Pancreas (tissue), 10 donors: ENCODE results near the gene NDUFB10. TPM values are rescaled to one million over a fixed set of nuclear protein-coding genes. Genes with fewer than 3 reads are reported as not detected.
A peak's percentile ranks its signal among the peaks of the same experiment; 100 is the strongest.

ENCODE experiments used
- ATAC-seq, 4 donors: fragments of 200-7000 bp; cut with Tn5 transposase; one replicate each; pipeline versions ENCODE4 v1.8.0 to v1.9.1; 2020; ENCODE audit warnings: mild to moderate bottlenecking in 4 of 4, moderate library complexity in 4 of 4
- DNase-seq, 6 donors: peaks; one replicate each; pipeline ENCODE4 v3.0.0-alpha.2; 2020
- FAIRE-seq: peaks from 2 replicates; lab custom pipeline; 2012; peaks lifted over from hg19 to GRCh38; lab: Jason Lieb, UNC
- H3K27ac ChIP-seq, 4 donors: fragments of 200-600 bp; sonication (generic); 1 replicate in 3 of 4; 2 replicates in 1 of 4; pipeline versions ENCODE4 v1.5.0 to v1.8.0; 2020
- H3K27me3 ChIP-seq, 4 donors: fragments of 200-600 bp; one replicate each; pipeline ENCODE4 v1.8.0; 2021
- H3K36me3 ChIP-seq, 3 donors: fragments of 200-600 bp; sonication (generic) in 1 of 3; one replicate each; pipeline versions ENCODE4 v1.5.0 to v1.8.0; 2020 to 2021
- H3K4me1 ChIP-seq, 3 donors: fragments of 200-600 bp; one replicate each; pipeline ENCODE4 v1.8.0; 2021
- H3K4me3 ChIP-seq, 4 donors: fragments of 200-600 bp; sonication (generic) in 2 of 4; one replicate each; pipeline versions ENCODE4 v1.5.0 to v1.8.0; 2020 to 2021
- H3K9me3 ChIP-seq, 4 donors: fragments of 200-600 bp; one replicate each; pipeline ENCODE4 v1.8.0; 2021
- CTCF ChIP-seq, 4 donors: fragments of 200-600 bp; sonication (generic) in 3 of 4; IDR thresholded peaks; one replicate each; pipeline versions ENCODE4 v1.5.0 to v1.8.0; 2021; ENCODE audit warnings: antibody characterized with exemption in 4 of 4
- WGBS, 2 donors: extraction: QIAGEN DNeasy Blood & Tissue Kit; methylation state at CpG; one replicate each; pipeline ENCODE4 v1.1.7; 2013; 5-methylcytosine and 5-hydroxymethylcytosine counted together
- intact Hi-C, 3 donors: fragments of 100-400 bp; cut with DNase I; formaldehyde crosslinking; loops; one replicate each; pipeline versions ENCODE4 v1.11.1 to v1.14.2; 2022
- polyA plus RNA-seq, 2 donors: library from polyadenylated mRNA; stranded (reverse); fragments of 200-250 nt; gene quantifications; one replicate each; pipeline ENCODE4 v1.2.3, GENCODE V29; 2013
- total RNA-seq, 6 donors: library from RNA; stranded (reverse); fragmentation: NEBNext Ultra II Directional in 4 of 6; extraction: Animal tissue kit (Norgen Biotek cat#: 25700) in 4 of 6; gene quantifications; one replicate each; pipeline versions ENCODE4 v1.2.1 to v1.2.4, GENCODE V29; 2021 to 2023
- donor health status: healthy with polysubstance abuse.
- donor health status: DM: no; HTN: no; CAD: no; lungs with moderate emphysema.
- donor health status: DM: no; HTN: no; CAD: no.
- donor health status: control.
- donor health status: control.
- donor health status: Bipolar disorder and iron deficiency.
- donor health status: DM: yes; HTN: yes; CAD: no.
- donor health status: DM: no; HTN: no; CAD: no.
- donor health status: DM: no; HTN: no; CAD: no.
- donor health status: DM: yes; HTN: yes; CAD: no.

Gene NDUFB10
- total and polyA plus RNA-seq, 8 donors, result 54.0 to 108 (median 65.9) TPM

DNA sequence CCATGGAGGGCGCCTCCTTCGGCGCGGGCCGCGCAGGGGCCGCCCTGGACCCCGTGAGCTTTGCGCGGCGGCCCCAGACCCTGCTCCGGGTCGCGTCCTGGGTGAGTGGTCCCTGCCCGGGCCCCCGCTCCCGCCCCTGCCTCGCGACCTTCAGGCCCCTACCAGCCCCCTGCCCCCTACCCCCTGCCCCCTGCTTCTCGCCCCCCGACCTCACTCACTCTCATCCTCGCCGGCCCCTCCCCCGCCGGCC, 30.7 kb downstream of the NDUFB10 start:
- Histone ChIP-seq H3K4me1 (peaks cover 14 to 23% (median 14%) of the 10 kb centered on the region in 3 donors), H3K4me3 (peak overlapping the region in 2 of 4 donors; percentile 21 to 36), H3K27ac (no peak overlapping the region), H3K9me3 (no peaks in the 10 kb centered on the region), H3K27me3 (peaks cover 0 to 11% (median 0%) of the 10 kb centered on the region in 4 donors), H3K36me3 (peaks cover 0 to 3% (median 0%) of the 10 kb centered on the region in 3 donors)
- FAIRE-seq (no peak), ATAC-seq (no peak), DNase-seq (peak in 1 of 6 donors; percentile 80)
- no peak for TF ChIP-seq CTCF (IDR thresholded peaks at IDR 0.05)
- WGBS, 2 donors, result 0 to 1% methylated on average over 7 to 25 of the region's 25 CpGs
- intact Hi-C loops, result no loop called here

DNA sequence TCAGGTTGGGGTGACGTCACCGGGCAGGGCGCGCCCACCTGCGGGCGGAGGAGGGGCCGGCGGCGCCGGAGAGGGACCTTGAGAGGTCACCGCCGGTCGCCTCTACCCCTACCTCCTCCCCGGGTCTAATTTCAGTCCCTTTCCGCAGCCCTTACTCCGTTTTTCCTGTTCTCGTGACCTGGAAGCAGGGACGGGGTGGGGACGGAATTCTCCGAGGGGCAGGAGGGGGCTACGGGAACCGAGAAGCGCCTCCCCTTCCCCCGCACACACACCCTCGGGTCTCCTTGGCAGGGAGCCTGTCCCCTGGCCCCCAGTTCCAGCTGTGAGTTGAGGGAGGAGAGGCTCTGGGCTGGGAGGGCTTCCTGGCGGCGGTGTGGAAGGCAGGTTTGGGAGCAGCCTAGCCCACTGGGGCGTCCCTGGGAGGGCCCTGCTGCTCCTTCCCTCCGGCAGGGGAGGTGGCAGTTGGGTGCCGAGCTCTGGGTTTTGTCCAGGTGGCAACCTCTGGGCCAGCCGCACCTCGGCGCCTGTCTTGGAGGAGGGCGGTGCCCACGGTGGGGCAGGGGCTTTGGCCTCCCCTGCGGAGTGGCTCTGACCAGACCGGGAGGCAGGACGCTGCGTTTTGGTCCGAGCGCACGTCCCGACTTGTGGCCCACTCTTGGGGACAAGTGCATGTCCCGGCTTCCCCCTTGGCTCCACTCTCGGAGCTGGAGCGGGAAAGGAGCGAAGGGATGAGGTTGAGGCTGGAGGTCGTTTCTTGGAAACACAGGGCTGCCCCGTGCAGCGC, 31.2 kb downstream of the NDUFB10 start:
- FAIRE-seq, result no peak
- no peak for TF ChIP-seq CTCF (IDR thresholded peaks at IDR 0.05)
- H3K27ac ChIP-seq, result no peak overlapping the region
- H3K9me3 ChIP-seq, result no peaks in the 10 kb centered on the region
- peaks cover 10 to 17% (median 14%) of the 10 kb centered on the region in 3 donors for H3K4me1 ChIP-seq
- DNase-seq, result peak in 3 of 6 donors; percentile 80 to 86 (median 80)
- ATAC-seq, result peak; percentile 10 to 48 (median 34)
- H3K4me3 ChIP-seq, result peak overlapping the region in 2 of 4 donors; percentile 21 to 36
- peaks cover 0 to 3% (median 0%) of the 10 kb centered on the region in 3 donors for H3K36me3 ChIP-seq
- WGBS, 2 donors, result 11% methylated on average over 39 to 50 of the region's 50 CpGs
- intact Hi-C loops, result no loop called here
- H3K27me3 ChIP-seq, result peaks cover 0 to 11% (median 0%) of the 10 kb centered on the region in 4 donors

DNA sequence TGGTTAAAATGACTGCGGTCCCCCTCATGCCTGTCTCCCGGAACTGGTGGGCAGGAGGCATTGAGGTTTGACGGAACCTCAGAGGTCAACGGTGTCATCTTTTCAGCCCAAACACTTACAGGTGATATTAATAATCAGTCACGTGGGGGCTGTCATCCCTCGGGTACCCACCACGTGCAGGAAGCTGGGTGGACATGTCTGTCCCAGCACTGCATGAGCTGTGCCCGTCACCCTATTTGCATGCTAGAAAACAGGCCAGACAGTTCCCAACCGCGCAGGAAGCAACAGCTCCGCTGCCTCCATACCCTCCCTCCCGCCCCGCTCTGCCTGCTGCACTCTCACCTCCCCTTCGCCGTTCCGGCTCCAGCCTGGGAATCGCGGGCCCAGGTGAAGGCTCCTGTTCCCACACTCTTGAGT, 31.8 kb downstream of the NDUFB10 start:
- intact Hi-C loops, result no loop called here
- 22 to 32% methylated on average over 18 of the region's 18 CpGs for WGBS, 2 donors
- FAIRE-seq (no peak), DNase-seq (peak in 3 of 6 donors; percentile 45 to 74 (median 63)), ATAC-seq (peak in 1 of 4 donors; percentile 1)
- H3K4me1 ChIP-seq, result peaks cover 10 to 17% (median 14%) of the 10 kb centered on the region in 3 donors
- no peak overlapping the region for H3K4me3 ChIP-seq
- H3K9me3 ChIP-seq, result no peaks in the 10 kb centered on the region
- H3K36me3 ChIP-seq, result no peaks in the 10 kb centered on the region
- peaks cover 0 to 11% (median 0%) of the 10 kb centered on the region in 4 donors for H3K27me3 ChIP-seq
- H3K27ac ChIP-seq, result no peak overlapping the region
- TF ChIP-seq CTCF (IDR thresholded peaks at IDR 0.05), result no peak

GRCh38 chr16:1991588-1991947, 32.2 kb downstream of the NDUFB10 start:
- Histone ChIP-seq H3K4me1 (peaks cover 10 to 17% (median 14%) of the 10 kb centered on the region in 3 donors), H3K4me3 (peak overlapping the region in 3 of 4 donors; percentile 15 to 39 (median 21)), H3K36me3 (no peaks in the 10 kb centered on the region), H3K27me3 (peaks cover 0 to 11% (median 0%) of the 10 kb centered on the region in 4 donors), H3K9me3 (no peaks in the 10 kb centered on the region), H3K27ac (peak overlapping the region in 2 of 4 donors; percentile 37 to 50)
- ATAC-seq (no peak), DNase-seq (no peak), FAIRE-seq (no peak)
- WGBS, 2 donors, result 21 to 22% methylated on average over 22 of the region's 22 CpGs
- no peak for TF ChIP-seq CTCF (IDR thresholded peaks at IDR 0.05)
- intact Hi-C loops, result no loop called here
